ENCODE measurements around the gene SSX3. TPM values are rescaled to one million over a fixed set of nuclear protein-coding genes. Genes with fewer than 3 reads are reported as not detected.
"Not testable (repeated sequence)": the region's sequence is repeated elsewhere in the genome, so short reads cannot be mapped to it uniquely, and the experiment has no call there.

The SSX3 gene, protein sequence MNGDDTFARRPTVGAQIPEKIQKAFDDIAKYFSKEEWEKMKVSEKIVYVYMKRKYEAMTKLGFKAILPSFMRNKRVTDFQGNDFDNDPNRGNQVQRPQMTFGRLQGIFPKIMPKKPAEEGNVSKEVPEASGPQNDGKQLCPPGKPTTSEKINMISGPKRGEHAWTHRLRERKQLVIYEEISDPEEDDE
- total RNA-seq: not detected in 3 replicates

DNA sequence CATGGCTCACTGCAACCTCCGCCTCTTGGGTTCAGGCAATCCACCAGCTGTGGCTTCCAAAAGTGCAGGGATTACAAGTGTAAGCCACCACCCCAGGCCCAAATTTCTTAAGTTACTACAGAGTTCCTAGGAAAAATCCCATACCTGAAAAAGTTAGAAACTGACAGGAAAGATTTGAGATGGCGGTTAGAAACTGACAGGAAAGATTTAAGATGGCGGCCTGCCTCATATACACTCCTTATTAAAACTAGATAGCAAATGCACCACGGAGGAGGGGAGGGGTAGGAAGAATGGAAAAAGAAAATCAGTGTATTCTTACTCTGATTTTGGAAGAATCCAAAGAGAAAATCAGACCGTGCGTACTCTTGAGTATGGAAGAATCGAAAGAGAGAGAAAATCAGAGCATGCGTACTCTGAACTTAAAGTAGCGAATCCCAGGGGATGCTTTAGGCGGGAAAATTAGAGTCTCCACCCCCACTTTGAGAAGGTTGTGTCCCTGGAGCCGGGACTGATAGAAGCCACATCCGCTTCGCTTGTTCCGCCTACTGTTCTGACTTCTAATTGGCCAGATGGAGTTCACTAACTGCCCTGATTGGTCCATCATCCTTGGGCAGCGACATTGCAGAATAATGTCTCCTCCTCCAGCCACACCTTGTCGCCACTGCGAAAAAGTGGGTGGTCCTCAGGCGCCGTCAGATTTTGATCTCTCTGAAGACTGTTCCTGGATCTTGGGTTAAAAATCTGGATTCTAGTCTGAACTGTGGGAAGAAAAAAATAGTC lies at the start of gene SSX3:
TSS of gene SSX3 (minus strand) at position 389 of the 780 bp plus-strand sequence. CDS start 1,454 bp downstream, outside the sequence.
- not testable (repeated sequence) for H3K27ac Mint-ChIP-seq; H3K36me3 Mint-ChIP-seq; H3K27me3 Mint-ChIP-seq (ENCODE audit: low read depth); H3K4me1 Mint-ChIP-seq; DNase-seq (ENCODE audit: low spot score in 2 of 2, unreplicated experiment in 2 of 2); H3K9me3 Mint-ChIP-seq; H3K4me3 Mint-ChIP-seq

DNA sequence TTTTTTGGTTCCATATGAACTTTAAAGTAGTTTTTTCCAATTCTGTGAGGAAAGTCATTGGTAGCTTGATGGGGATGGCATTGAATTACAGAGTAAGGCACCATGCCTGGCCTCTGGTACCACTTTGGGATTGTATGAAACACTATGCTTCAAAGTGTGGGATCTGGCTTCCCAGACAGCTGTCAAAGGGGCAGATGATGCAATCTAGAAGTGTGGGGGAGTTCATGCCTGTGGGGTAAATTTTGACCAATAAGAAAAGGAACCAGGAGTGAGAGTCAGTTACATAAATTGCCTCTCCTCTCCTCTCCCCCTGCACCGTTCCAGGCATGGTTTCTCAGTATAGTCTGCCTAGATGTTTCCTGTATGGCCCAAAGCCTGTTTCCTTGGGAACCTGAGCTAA lies 41.3 kb upstream of the SSX3 start:
- H3K4me1 Mint-ChIP-seq; H3K4me3 Mint-ChIP-seq; H3K27me3 Mint-ChIP-seq (ENCODE audit: low read depth); H3K9me3 Mint-ChIP-seq; DNase-seq (ENCODE audit: low spot score in 2 of 2, unreplicated experiment in 2 of 2); H3K27ac Mint-ChIP-seq; H3K36me3 Mint-ChIP-seq: not testable (repeated sequence)

DNA sequence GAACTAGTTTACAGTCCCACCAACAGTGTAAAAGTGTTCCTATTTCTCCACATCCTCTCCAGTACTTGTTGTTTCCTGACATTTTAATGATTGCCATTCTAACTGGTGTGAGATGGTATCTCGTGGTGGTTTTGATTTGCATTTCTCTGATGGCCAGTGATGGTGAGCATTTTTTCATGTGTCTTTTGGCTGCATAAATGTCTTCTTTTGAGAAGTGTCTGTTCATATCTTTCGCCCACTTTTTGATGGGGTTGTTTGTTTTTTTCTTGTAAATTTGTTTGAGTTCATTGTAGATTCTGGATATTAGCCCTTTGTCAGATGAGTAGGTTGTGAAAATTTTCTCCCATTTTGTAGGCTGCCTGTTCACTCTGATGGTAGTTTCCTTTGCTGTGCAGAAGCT lies 40.4 kb upstream of the SSX3 start:
- not testable (repeated sequence) for H3K27ac Mint-ChIP-seq, H3K9me3 Mint-ChIP-seq, H3K36me3 Mint-ChIP-seq

DNA sequence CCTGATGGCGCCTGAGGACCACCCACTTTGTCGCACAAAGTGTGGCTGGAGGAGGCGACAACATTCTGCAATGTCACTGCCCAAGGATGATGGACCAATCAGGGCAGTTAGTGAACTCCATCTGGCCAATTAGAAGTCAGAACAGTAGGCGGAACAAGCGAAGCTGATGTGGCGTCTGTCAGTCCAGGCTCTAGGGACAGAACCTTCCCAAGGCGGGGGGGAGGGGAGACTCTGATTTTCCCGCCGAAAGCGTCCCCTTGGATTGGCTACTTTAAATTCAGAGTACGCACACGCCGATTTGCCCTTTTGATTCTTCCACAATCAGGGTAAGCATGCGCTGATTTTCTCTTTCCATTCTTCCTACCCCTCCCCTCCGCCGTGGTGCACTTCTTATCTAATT lies 26.7 kb upstream of the SSX3 start, which contains the start of gene SSX4:
TSS of gene SSX4 (plus strand) at position 301 of the 400 bp plus-strand sequence. CDS start 515 bp downstream, outside the sequence.
- not testable (repeated sequence) for H3K27ac Mint-ChIP-seq; H3K27me3 Mint-ChIP-seq (ENCODE audit: low read depth); H3K36me3 Mint-ChIP-seq; DNase-seq (ENCODE audit: low spot score in 2 of 2, unreplicated experiment in 2 of 2); H3K4me3 Mint-ChIP-seq; H3K9me3 Mint-ChIP-seq; H3K4me1 Mint-ChIP-seq

More for the DNA sequence above, 40.4 kb upstream of the SSX3 start:
- not testable (repeated sequence) for H3K27me3 Mint-ChIP-seq (ENCODE audit: low read depth); DNase-seq (ENCODE audit: low spot score in 2 of 2, unreplicated experiment in 2 of 2); H3K4me3 Mint-ChIP-seq; H3K4me1 Mint-ChIP-seq

DNA sequence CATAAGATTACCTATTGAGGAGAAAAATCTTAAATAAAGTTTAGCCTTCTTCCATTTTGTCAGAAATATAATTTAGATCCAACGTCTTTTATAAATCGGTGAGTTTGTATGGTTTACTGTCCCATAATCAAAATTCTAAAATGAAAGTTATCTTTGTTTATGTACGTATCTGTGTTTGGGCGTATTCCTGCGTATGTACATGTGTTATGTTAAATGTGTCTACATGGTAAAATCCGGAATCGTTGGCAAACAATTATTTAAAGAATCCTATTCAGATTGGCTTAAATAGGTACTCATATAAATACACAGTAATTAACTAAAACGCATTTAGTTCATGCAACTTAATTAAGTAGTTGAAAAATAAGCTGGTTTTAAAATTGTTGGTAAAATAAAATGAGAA lies 13.9 kb upstream of the SSX3 start:
- not testable (repeated sequence) for H3K36me3 Mint-ChIP-seq; H3K4me1 Mint-ChIP-seq; H3K9me3 Mint-ChIP-seq; H3K27ac Mint-ChIP-seq; H3K4me3 Mint-ChIP-seq; DNase-seq (ENCODE audit: low spot score in 2 of 2, unreplicated experiment in 2 of 2); H3K27me3 Mint-ChIP-seq (ENCODE audit: low read depth)

DNA sequence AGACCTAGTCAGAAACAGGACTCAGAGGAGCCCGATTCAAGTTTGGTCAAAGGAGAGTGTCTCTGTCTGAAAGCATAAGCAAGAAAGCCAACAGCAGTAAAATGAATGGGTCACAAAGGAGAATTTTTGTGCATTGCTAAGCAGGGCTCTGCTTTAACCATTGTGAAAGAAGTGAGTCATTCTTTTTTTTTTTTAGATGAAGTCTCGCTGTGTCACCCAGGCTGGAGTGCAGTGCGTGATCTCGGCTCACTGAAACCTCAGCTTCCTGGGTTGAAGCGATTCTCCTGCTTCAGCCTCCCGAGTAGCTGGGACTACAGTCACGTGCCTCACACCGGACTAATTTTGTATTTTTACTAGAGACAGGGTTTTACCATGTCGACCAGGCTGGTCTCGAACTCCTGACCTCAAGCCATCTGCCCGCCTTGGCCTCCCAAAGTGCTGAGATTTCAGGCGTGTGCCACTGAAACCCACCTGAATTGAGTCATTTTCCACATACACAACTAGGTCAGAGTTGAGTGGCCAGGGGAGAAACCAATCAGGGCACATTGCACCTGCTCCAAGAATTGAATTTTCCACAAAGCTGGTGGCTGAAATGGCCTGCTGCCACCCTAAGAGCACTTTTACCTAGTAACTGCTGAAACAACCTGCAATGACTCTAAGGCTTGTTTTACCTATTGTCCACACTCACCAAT lies 11.4 kb upstream of the SSX3 start:
- not testable (repeated sequence) for H3K4me3 Mint-ChIP-seq; H3K36me3 Mint-ChIP-seq; H3K27ac Mint-ChIP-seq; DNase-seq (ENCODE audit: low spot score in 2 of 2, unreplicated experiment in 2 of 2); H3K27me3 Mint-ChIP-seq (ENCODE audit: low read depth); H3K9me3 Mint-ChIP-seq; H3K4me1 Mint-ChIP-seq

DNA sequence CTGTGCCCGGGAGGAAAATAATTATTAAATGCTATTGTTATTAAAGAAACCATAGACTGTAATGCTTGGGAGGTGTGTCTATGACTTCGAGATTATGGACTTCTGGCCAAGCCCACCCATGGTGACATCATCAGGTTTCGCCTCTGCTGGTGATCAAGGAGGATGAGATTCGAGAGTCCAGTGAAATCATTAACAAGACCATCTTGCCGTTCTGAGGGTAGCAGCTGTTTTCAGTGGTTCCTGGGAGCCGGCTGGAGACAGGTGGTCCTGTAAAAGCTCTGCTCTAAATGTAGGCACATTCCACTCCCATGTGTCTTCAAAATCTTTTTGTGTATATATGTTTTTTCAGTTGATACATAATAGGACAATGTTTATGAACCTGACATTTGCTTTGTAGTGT lies 2.8 kb upstream of the SSX3 start:
- DNase-seq (ENCODE audit: low spot score in 2 of 2, unreplicated experiment in 2 of 2); H3K36me3 Mint-ChIP-seq; H3K4me1 Mint-ChIP-seq; H3K27me3 Mint-ChIP-seq (ENCODE audit: low read depth); H3K4me3 Mint-ChIP-seq; H3K27ac Mint-ChIP-seq: not testable (repeated sequence)
- H3K9me3 Mint-ChIP-seq: peaks cover 11% of the 10 kb centered on the region

DNA sequence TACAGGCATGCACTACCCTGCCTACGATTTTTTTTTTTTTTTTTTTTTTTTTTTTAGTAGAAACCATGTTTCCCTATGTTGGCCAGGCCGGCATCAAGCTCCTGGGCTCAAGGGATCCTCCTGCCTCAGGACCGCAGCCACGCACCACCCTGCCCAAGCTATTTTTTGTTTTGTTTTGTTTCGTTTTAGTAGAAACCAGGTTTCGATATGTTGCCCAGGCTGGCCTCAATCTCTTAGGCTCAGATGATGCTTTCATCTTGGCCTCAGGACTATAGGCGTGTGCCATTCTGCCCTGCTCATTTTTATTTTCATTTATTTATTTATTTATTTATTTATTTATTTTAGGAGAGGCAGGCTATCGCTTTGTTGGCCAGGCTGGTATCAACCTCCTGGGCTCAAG lies 1.2 kb upstream of the SSX3 start:
- no peak overlapping the region for H3K4me3 Mint-ChIP-seq
- H3K4me1 Mint-ChIP-seq: no peaks in the 10 kb centered on the region
- no peaks in the 10 kb centered on the region for H3K36me3 Mint-ChIP-seq
- no peak overlapping the region for H3K27ac Mint-ChIP-seq
- DNase-seq (ENCODE audit: low spot score in 2 of 2, unreplicated experiment in 2 of 2): no peak
- TF ChIP-seq, protein P1, sequence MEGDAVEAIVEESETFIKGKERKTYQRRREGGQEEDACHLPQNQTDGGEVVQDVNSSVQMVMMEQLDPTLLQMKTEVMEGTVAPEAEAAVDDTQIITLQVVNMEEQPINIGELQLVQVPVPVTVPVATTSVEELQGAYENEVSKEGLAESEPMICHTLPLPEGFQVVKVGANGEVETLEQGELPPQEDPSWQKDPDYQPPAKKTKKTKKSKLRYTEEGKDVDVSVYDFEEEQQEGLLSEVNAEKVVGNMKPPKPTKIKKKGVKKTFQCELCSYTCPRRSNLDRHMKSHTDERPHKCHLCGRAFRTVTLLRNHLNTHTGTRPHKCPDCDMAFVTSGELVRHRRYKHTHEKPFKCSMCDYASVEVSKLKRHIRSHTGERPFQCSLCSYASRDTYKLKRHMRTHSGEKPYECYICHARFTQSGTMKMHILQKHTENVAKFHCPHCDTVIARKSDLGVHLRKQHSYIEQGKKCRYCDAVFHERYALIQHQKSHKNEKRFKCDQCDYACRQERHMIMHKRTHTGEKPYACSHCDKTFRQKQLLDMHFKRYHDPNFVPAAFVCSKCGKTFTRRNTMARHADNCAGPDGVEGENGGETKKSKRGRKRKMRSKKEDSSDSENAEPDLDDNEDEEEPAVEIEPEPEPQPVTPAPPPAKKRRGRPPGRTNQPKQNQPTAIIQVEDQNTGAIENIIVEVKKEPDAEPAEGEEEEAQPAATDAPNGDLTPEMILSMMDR (IDR thresholded peaks at IDR 0.05; ENCODE audit: unreplicated experiment): no peak
- H3K9me3 Mint-ChIP-seq: peaks cover 8% of the 10 kb centered on the region
- no peaks in the 10 kb centered on the region for H3K27me3 Mint-ChIP-seq (ENCODE audit: low read depth)

DNA sequence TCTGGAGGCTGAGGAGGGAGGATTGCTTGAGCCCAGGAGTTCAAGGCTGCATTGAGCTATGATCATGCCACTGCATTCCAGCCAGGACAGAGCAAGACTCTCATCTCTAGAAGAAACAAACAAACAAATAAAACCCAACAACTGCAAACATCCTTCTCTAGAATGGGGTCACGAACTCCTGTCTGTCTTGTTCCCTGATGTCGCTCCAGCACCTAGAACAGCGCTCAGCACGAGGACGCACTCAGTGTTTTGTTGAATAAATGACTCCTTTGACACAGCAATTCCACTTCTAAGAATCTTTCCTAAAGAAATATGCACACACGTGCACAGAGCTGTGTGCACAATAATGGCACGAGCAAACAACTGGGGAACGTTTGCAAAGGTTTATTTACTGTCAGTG lies 10.4 kb downstream of the SSX3 start:
- not testable (repeated sequence) for H3K36me3 Mint-ChIP-seq; H3K27me3 Mint-ChIP-seq (ENCODE audit: low read depth); DNase-seq (ENCODE audit: low spot score in 2 of 2, unreplicated experiment in 2 of 2); H3K4me3 Mint-ChIP-seq; H3K4me1 Mint-ChIP-seq; H3K27ac Mint-ChIP-seq
- peaks cover 15% of the 10 kb centered on the region for H3K9me3 Mint-ChIP-seq

DNA sequence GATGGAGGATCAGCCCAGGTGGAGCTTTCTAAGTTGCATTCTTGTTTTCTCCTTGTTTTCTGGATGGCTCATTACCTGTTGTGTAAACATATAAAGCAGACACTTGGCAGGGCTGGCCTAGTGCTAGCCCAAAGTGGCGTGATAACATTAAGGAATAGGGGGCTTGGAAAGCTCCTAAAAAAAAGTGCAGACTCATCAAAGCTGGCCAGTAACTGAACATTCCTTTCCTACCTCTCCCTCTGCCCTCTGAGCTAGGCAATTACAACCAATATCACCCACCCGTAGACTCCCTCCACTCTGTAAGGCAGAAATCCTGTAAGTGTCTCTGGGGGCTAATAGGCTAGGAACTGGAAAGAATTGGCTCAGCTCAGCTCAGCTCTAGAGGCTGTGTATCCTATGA lies 42.5 kb downstream of the SSX3 start:
- H3K4me1 Mint-ChIP-seq; H3K9me3 Mint-ChIP-seq; DNase-seq (ENCODE audit: low spot score in 2 of 2, unreplicated experiment in 2 of 2); H3K36me3 Mint-ChIP-seq; H3K27me3 Mint-ChIP-seq (ENCODE audit: low read depth); H3K4me3 Mint-ChIP-seq; H3K27ac Mint-ChIP-seq: not testable (repeated sequence)

Data from mesothelial cell of epicardium (in vitro differentiated cells).